ENCODE data around the gene ADISSP. TPM values are rescaled to one million over a fixed set of nuclear protein-coding genes. Genes with fewer than 3 reads are reported as not detected.

The ADISSP gene
- total RNA-seq, 1 experiment from 2014 or later, result 66.6 TPM

DNA sequence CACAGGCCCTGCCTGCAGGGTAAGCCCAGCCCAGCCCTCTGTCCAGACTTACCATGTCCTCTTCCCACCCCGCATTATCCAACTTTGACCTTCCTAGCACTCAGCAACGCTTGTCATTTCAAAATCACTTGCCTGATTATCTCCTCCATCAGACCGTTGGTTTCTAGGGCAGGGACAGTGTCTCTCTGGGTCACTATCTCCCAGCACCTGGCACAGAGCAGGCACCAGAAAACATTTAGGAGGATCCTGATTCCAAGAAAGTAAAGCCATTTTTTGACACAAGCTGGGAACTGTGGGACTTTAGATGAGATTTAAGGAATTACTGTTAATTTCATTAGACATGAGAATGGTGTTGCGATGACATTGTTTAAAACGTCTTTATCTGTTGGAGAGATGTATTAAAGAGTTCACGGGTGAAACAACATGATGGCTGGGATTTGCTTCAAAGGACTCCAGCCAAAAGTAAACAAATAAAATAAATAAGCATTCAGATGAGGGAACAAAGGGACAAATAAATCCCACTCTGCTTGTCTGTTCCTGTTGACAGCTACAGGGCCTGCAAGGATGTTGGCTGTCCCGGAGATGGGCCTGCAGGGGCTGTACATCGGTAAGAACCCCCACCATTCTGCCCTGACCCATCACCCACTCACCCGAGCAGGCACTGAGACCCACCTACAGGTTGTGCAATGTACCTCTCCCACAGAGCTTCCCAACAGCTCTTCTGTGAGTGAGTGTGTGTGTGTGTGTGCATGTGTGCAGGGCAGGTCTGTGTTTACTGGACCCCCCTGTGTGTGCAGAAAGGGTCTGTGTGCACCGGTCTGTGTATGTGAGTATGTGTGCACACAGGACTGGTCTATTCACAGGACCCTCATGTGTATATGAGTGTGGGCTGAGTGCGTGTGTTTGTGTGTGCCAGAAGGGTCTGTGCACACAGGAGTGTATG is 29.2 kb downstream of the ADISSP start:
- no peak for DNase-seq
- Histone ChIP-seq H3K4me3 (no peak overlapping the region), H3K36me3 (no peaks in the 10 kb centered on the region), H3K9me3 (no peaks in the 10 kb centered on the region), H3K27me3 (no peaks in the 10 kb centered on the region)

DNA sequence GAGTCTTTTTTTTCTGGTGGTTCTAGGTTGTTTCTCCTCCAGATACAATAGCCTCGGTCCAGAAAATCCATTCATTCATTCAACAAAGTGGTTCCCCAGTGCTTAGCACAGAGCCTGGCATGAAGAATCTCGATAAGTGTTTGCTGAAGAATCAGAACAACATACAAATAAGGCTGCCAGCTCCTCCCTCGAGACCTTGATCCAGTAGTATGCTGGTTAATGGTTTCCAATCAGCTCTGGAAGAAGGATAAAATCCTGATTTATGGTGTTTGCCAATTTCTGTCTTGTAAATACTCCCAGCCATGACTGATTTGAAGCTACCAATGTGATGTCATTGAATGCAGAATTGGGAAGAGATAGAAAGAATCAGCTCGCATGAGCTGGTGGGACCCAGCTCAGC is 31.8 kb downstream of the ADISSP start:
- no peak for DNase-seq
- H3K36me3 ChIP-seq, result no peaks in the 10 kb centered on the region
- no peak overlapping the region for H3K4me3 ChIP-seq
- H3K27me3 ChIP-seq, result no peaks in the 10 kb centered on the region
- no peaks in the 10 kb centered on the region for H3K9me3 ChIP-seq

DNA sequence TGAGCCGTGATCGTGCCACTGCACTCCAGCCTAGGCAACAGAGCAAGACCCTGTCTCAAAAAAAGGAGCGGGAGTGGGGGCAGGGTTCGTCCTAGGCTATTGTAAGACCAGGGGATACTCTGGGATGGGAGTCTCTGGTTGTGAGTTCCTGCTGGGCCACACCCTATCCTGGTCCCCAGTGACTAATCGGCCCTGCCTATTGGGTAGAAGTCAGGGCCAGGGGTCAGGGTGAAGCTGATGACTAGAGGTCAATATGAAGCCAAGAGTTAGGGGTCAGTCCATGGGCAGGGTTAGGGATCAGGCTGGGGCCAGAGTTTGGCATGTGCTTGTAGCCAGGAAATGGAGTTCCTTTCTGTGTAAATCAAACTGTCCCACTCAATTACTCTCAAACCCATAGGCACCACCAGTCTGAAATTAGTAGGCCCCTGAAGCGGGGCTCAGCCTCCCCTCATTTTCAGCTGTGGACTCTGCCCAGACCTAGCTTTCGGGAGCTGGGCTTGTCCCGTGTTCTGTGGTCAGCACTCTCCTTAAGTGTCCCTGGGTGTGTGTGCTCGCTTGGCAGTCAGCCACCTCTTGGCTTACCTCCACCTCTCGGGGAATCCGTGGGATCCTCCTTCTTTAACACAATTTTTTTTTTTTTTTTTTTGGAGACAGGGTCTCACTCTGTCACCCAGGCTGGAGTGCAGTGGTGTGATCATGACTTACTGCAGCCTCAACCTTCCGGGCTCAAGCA is 33.3 kb downstream of the ADISSP start:
- no peaks in the 10 kb centered on the region for H3K27me3 ChIP-seq
- peak; percentile 28 for DNase-seq
- no peak overlapping the region for H3K4me3 ChIP-seq
- H3K9me3 ChIP-seq, result no peaks in the 10 kb centered on the region
- no peaks in the 10 kb centered on the region for H3K36me3 ChIP-seq

DNA sequence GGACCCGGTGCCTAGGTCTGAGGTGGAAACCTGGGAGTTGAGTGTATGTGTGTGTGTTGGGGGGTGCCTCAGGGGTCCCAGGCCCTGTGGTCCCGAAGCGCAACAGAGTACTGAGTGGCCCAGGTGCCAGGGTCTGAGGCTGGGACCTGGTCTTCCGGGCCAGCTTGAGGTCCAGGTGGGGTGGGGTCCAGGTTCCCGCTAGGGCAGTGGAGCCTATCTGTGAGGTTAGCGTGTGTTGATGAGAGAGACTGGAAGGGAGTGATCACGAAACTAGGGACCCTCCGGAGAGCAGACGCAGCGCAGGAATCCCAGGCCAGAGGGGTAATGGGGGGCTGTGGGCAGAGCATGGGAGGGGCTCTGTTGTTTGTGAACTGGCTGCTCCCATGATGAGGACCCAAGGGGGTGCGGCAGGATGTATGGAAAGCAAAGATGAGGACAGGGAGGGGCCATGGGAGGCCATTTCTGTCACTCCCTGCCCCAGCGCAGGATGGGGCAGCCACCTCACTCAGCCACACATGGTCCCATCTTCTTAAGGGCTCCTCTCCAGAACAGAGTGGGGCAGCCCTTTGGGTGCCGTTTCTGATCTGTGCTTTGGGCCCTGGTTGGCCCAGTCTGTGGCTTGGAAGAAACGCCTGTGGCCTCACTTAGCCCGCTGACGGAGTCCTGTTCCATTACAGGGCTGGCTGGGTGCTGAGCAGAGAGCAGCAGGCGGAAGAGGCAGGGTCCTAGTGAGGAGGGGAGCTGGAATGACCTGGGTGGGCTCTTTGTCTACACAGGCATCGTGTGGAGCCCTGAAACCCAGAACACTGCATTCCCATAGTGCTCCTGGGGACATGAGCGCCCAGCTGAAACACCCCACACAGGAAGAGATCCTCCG is 34.2 kb downstream of the ADISSP start:
- no peaks in the 10 kb centered on the region for H3K9me3 ChIP-seq
- no peaks in the 10 kb centered on the region for H3K36me3 ChIP-seq
- DNase-seq, result no peak
- no peak overlapping the region for H3K4me3 ChIP-seq
- H3K27me3 ChIP-seq, result no peaks in the 10 kb centered on the region

DNA sequence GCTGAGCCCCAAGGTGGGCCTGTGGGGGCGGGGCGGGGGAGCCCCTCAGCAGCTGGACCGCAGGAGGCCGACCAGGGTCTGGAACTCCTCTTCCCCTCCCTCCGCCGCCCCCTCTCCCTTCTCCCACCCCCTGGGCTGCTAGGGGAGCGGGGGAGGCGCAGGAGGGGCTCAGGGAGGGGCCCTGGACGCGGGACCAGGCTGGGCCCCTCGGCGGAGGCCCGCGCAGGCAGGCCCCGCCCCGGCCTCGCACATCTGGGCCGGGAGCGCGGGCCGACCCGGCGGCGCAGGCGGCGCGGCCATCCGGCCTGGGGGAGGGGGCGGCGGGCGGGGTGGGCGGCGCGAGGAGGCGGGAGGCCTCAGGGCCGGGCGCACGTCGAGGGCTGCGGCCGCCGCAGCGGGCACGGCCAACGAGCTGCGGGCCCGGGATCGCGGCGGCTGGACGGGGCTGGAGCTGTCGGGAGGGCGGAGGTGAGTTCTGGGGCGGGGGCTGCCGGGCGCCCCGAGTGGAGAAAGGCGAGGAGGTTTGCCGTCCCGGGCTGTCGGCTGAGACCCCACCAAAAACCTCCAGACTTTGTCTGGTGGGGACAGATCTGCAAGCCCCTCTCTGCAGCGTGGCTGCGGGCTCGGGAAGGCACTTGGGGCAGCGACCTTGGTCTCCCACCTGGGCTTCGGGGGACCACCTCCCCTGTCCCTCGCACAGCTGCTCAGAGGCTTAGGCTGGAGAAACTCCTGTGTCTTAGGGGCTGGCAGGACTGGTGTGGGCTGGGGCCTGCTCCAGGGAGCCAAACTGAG is 35.0 kb downstream of the ADISSP start, which contains the start of gene HSPA12B:
Gene HSPA12B (plus strand): TSS at position 359 of the 792 bp plus-strand sequence. CDS start 5,990 bp downstream, outside the sequence.
- DNase-seq, result no peak
- no peaks in the 10 kb centered on the region for H3K27me3 ChIP-seq
- no peaks in the 10 kb centered on the region for H3K36me3 ChIP-seq
- no peak within 1 kb of the TSS for H3K4me3 ChIP-seq
- no peaks in the 10 kb centered on the region for H3K9me3 ChIP-seq

DNA sequence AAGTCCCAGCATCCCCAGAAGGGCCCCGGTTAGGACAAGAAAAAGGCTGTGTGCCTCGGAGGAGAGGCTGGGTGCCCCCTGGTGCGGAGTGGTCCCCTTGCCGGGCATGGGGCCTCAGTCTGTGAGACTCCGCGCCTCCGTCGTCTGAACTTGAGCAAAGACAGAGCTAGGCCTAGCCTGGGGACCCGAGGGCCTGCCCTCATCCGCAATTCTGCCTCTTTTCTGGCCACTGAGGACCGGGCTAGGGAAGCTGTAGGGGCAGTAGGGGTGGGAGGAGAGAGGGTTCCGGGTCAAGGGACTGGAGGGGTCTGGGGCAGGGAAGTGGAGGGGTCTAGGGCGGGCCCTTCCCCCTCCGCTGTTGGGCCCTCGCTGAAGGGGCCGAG is 35.6 kb downstream of the ADISSP start:
- no peaks in the 10 kb centered on the region for H3K36me3 ChIP-seq
- no peak for DNase-seq
- no peak overlapping the region for H3K4me3 ChIP-seq
- no peaks in the 10 kb centered on the region for H3K27me3 ChIP-seq
- H3K9me3 ChIP-seq, result no peaks in the 10 kb centered on the region

DNA sequence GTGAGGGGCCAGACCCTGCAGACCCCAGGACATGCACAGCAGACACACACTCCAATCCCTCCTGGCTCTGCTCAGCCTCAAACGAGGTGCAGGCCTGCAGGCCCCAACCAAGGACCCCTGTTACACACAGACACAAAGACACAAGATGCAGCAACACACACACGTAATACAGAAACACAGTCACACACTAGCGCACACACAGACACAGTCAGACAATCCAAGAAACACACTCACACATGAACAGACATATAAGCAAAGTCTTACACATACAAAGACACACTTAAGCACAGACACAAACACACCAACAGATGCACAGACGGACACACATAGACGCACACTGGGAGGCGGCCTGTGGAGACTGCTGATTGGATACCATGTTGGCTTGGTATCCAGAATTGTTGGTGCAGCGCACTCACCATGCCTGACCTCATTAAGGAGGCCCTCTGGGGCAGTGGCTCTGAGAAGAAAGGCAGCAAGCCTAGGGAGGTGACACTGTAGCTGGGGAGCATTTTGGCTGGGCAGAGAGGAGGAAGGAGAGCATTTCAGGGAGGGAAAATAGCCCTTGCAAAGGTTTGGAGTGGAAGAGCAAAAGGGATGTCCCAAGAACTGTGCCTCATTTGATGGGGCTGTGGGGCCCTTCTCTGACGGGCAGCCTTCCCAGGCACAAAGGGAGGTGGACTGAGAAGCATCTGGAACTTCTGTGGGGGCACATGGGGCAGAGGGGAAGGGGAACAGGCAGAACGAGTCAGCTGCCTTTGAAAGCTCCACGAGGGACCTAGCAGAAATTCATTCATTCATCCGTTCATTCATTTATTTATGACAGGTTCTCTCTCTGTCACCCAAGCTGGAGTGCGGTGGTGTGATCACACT is 36.5 kb downstream of the ADISSP start:
- H3K4me3 ChIP-seq, result no peak overlapping the region
- no peaks in the 10 kb centered on the region for H3K9me3 ChIP-seq
- H3K36me3 ChIP-seq, result no peaks in the 10 kb centered on the region
- no peaks in the 10 kb centered on the region for H3K27me3 ChIP-seq
- no peak for DNase-seq

DNA sequence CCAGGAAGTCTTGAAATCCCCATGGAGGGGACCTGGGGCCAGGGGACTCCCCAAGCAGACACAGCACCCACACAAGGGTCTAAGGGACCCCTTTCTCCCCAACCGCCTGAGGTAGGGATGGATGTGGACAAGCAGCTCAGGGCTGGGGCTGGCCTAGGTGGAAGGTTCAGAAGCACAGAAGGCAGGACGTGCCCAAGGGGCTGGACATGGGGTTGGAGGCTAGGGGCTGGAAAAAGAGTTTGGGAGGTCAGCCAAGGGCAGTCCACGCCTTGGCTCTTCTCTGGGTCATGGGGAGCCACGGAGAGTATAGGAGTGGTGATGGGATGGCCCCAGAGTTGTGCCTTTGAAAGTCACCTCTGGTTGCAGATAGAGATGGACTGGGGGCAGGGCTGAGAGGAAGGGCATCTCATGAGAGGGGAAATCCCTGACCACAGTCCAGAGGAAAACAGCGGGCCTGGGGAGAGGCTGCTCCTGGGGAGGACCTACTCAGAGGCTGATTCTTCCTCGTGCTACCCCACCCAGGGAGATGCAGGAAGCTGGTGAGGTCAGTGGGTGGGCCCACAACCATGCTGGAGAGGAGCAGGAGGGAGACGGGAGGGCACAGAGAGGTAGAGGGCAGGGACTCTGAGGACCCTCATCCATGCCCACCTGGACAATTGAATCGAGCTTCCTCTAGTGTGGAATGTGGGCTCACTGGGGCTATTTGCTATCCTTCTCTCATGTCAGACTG is 37.6 kb downstream of the ADISSP start:
- Histone ChIP-seq H3K4me3 (no peak overlapping the region), H3K9me3 (no peaks in the 10 kb centered on the region), H3K27me3 (no peaks in the 10 kb centered on the region), H3K36me3 (no peaks in the 10 kb centered on the region)
- no peak for DNase-seq

DNA sequence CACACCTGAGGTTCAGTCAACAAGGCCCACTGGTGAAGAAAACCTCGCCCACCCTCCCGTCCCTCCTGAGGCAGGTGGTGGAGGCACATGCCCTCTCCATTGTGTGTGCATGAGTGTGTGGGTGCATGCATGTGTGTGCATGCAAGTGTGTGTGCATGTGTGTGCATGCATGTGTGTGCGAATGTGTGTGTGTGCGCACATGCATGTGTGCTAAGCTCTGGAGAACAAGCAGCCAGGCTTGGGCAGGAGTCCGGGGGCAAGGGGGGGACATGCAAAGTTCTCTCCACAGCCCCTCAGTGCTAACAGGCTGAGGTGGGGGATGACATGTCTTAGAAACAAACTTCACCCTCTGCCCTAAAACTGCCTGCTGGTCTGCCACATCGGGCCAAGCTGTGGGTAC is 38.2 kb downstream of the ADISSP start:
- no peak for DNase-seq
- Histone ChIP-seq H3K36me3 (no peaks in the 10 kb centered on the region), H3K27me3 (no peaks in the 10 kb centered on the region), H3K9me3 (no peaks in the 10 kb centered on the region), H3K4me3 (no peak overlapping the region)

DNA sequence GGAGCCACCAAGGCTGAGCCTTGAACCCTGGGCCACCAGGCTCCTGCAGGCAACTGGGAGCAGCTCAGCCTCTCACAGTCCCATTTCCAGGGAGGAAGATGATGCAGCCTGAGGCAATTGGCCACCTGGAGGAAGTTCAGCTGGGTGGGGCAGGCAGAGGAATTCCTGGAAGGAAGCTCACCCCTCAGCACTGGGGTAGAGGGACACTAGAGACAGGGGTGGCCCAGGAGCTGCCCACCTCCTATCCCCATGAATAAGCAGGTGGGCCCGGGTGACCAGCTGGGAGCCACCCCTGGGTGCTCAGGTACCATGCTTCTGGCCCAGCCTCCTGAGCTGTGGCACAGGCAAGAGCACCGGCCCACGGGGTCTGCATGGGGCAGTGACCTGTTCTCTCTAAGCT is 38.7 kb downstream of the ADISSP start:
- no peak for DNase-seq
- H3K36me3 ChIP-seq, result no peaks in the 10 kb centered on the region
- H3K4me3 ChIP-seq, result no peak overlapping the region
- no peaks in the 10 kb centered on the region for H3K9me3 ChIP-seq
- no peaks in the 10 kb centered on the region for H3K27me3 ChIP-seq

DNA sequence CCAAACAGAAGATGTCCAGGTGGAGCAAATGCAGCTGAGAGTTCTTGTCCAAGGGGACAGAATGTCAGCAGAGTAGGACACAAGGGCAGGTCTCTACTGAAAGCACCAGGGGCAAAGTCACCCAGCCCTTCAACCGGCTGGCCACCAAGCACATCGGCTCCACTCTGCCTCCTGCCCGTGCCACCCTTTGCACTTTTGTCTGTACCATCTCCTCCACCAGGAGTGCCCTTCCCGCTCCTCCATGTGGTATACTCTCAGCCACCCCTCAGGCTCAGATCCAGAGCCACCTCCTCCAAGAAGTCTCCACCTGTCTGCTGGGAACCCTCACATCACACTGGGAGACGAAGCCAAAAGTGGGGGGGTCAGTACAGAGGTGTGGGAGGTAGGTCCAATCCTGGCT is 39.2 kb downstream of the ADISSP start:
- Histone ChIP-seq H3K36me3 (no peaks in the 10 kb centered on the region), H3K9me3 (no peaks in the 10 kb centered on the region), H3K27me3 (no peaks in the 10 kb centered on the region), H3K4me3 (no peak overlapping the region)
- DNase-seq, result no peak

DNA sequence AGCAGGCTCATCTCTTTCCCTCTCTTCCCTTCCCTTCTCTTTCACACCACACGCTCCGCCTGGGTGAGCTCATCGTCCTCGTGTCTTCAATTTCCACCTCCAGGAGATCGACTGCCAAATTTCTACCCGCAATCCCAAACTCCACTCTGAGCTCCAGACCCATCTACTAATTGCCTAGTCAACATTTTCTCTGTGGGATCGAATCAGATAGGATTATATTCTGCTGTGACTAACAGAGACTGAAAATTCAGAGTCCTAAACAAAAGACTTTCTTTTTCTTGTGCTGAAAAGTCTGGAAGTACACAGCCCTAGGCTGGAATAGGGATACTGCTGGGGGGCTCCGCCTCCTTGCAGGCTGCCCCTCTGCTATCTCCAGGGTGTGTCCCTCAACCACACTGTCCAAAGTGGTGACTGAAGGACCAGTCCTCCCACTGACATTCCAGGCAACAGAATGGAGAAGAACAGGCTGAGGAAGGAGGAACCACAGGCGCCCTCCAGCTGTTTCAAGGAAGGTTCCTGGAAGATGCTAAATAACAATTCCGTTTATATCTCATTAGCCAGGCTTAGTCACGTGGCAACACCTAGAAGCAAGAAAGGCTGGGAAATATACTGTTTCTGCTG is 40.0 kb downstream of the ADISSP start:
- Histone ChIP-seq H3K27me3 (no peaks in the 10 kb centered on the region), H3K4me3 (peak overlapping the region; percentile 17; the same call in 1 of the 2 replicates), H3K9me3 (no peaks in the 10 kb centered on the region), H3K36me3 (no peaks in the 10 kb centered on the region)
- DNase-seq, result peak; percentile 58

DNA sequence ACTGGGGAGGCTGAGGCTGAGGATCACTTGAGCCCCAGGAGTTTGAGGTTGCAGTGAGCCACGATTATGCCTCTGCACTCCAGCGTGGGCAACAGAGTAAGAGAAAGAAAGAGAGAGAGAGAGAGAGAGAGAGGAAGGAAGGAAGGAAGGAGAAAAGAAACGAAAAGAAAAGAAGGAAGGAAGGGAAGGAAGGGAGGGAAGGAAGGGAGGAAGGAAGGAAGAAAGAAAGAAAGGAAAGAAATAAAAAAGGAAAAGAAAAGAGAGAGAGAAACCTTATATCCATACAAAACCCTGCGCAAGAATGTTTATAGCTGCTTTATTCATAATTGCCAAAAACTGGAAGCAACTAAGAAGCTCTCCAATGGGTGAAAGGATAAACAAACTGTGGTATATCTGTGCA is 43.2 kb downstream of the ADISSP start:
- Histone ChIP-seq H3K36me3 (no peaks in the 10 kb centered on the region), H3K4me3 (no peak overlapping the region), H3K27me3 (no peaks in the 10 kb centered on the region), H3K9me3 (no peaks in the 10 kb centered on the region)
- no peak for DNase-seq

DNA sequence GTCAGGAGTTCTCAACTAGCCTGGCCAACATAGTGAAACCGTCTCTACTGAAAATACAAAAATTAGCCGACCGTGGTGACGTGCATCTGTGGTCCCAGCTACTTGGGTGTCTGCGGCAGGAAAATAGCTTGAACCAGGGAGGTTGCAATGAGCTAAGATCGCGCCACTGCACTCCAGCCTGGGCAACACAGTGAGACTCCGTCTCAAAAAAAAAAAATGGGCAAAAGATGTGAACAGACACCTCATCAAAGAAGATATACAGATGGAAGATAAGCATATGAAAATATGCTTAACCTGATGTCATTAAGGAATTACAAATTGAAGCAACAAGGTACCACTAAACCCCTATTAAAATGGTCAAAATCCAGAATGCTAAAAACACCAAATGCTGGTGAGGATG is 44.3 kb downstream of the ADISSP start:
- no peak for DNase-seq
- Histone ChIP-seq H3K36me3 (no peaks in the 10 kb centered on the region), H3K9me3 (no peaks in the 10 kb centered on the region), H3K4me3 (no peak overlapping the region), H3K27me3 (no peaks in the 10 kb centered on the region)

All from MG63 (cell line).